Daoy (cell line): Measurements from ENCODE around the gene SLAMF9. TPM values are rescaled to one million over a fixed set of nuclear protein-coding genes. Genes with fewer than 3 reads are reported as not detected.
"Not testable (repeated sequence)": the region's sequence is repeated elsewhere in the genome, so short reads cannot be mapped to it uniquely, and the experiment has no call there.

Experiments used
- DNase-seq: peaks from one replicate; pipeline ENCODE4 v3.0.0-alpha.2; 2015; ENCODE audit warnings: low read depth
- total RNA-seq: library from RNA; depleted of rRNA; stranded (reverse); fragments of >200 nt; shearing (Covaris generic); gene quantifications from 2 replicates; pipeline ENCODE4 v1.2.3, GENCODE V29; 2014

SLAMF9 gene
- total RNA-seq, 1 experiment from 2014 or later: not detected

DNA sequence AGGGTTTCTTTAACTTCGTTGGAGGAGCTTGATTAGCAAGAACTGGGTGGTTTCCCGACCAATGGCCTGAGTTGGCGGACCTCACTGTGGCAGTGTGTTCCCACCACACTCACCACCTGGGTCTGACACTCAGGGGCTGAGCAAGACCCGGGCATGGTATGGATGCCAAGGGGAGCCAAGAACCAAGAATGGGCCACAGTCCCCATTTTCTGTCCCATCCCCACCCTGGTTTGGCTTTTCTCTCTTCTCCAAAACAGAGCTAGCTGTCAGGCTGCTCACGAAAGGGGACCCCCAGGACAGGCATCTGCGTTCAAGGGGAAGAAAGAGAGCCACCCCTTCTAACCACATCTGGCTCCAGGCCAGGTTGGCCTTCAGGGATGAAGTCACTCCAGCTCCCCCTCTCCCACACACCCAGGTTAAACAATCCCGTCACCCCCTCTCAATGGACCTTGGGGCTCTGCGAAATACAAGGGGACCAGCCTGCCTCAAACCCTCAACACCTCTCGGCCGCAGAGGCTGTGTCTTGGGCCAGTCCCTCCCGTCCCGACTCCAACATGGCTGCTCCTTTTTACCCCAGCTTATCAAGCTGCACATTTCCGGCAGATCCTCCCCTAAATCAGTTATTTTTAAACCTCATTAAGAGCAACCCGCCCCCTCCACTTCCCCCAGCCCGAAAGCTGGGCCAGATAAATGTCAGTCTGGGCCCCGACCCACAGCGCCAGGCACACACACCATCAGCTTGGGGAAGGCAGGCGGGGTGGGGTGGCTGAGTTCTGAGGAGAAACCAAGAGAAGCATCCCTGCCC is 32.1 kb downstream of the SLAMF9 start:
- peak; percentile 90 for DNase-seq

DNA sequence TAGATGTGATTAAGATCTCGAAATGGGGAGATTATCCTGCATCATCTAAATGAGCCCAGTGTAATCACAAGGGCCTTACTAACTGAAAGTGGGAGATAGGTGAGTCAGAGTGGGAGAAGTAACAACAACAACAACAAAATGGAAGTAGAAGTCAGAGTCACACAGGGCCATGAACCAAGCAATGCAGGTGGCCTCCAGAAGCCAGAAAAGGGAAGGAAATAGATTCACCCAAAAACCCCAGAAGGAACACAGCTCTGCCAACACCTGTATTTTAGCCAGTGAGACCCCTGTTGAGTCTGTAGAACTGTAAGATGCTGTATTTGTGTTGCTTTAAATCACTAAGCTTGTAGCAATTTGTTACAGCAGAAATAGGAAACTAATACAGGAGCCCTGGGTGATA is 32.8 kb downstream of the SLAMF9 start:
- DNase-seq: peak; percentile 42

DNA sequence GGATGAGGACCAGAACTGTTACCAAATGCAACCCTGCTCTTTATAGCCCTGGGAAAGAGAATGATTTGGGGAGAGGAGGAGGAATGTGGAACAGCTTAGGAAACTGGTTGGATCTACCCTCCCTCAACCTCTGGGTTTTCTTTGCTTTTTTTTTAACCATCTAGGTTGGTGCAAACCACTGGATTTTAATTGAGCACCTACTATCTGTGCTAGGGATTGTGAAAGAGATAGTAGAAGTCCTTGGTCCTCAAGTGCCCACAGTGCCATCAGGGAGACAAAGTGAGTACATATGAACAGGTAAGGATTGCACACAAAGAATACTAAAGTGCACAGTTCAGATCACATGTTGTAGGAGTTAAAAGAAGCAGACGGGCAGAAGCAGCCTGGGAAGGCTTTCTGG is 33.4 kb downstream of the SLAMF9 start:
- DNase-seq: no peak

DNA sequence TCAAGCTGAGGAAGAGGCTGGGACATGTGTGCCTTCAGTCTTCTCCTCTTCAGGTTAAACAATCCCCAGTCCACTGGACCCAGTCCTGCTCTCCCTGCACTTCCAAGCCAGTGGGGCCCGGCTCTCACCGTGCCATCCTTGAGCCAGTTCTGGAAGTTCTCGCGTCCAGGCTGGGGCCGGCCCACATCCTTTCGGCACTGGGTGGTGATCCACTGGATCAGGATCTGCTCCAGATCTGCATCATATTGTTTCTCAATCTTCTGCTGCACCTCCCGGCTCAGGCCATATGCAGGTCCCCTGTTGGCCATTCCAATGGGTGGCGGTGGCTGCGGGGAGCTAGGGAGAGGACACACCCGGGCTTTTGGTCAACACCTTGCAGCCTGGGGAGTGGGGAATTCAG is 33.8 kb downstream of the SLAMF9 start:
- DNase-seq: no peak

DNA sequence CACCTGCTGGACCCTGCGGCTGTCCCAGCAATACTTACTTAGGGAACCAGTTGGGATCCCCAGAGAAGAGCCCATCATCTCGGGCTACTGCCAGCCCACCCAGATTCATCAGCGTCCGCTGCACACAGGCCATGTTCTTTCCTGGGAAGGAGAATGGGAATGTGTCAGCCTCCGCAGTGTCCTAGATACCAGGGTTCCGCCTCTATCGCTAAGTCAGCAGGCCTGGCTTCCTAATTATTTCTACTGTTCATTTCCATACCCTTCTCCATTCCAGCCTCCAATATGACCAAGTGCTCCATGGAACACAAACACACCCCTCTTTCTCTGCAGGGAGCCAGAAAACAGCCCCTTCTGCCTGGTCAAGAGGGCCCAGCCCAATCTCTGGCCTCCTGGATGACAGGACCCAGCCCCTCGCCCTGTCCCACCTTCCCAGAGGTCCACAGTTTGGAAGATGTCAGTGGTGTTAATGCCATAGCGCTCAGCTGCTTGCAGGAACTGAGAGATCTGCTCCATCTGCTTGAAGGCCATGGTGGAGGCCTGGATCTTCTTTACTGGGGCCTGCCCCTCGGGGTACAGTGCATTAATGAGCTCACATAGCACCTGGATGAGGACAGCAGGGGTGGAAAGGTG is 34.7 kb downstream of the SLAMF9 start:
- no peak for DNase-seq

DNA sequence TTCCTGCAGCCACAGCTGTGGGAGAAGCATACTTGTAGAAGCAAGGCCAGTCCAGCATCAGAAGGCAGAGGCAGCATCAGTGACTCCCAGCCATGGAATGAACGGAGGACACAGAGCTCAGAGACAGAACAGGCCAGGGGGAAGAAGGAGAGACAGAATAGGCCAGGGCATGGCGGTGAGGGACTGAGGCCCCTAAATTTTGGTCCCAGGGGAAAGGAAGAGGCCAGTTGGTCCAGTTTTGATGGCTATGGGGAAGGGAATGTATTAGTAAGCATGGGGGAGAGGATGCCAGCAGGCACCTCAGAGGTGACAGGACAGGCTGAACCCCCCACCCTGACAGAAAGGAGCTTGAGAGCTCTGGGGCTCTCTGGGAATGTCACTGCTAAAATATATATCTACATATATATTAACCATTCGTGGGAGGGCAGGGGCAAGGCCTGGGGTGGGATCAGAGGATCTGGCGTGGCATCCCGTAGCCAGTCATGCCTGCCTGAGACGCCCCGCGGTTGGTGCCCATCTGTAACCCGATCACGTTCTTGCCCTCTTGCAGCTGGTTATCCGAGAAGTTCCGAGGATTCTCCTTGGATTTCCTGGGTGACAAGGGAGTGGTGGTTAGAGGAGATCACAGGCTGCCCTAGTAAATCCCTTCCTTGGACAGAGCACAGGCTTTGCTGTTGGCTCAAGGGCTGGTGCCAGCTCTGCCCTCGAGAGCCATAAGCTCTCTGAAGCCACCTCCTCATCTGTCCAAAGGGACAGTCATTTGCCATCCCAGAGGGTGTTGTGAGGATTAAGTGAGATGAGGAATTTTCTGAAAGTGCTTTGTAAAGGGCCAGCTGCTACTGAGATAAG is 35.5 kb downstream of the SLAMF9 start:
- DNase-seq: no peak

DNA sequence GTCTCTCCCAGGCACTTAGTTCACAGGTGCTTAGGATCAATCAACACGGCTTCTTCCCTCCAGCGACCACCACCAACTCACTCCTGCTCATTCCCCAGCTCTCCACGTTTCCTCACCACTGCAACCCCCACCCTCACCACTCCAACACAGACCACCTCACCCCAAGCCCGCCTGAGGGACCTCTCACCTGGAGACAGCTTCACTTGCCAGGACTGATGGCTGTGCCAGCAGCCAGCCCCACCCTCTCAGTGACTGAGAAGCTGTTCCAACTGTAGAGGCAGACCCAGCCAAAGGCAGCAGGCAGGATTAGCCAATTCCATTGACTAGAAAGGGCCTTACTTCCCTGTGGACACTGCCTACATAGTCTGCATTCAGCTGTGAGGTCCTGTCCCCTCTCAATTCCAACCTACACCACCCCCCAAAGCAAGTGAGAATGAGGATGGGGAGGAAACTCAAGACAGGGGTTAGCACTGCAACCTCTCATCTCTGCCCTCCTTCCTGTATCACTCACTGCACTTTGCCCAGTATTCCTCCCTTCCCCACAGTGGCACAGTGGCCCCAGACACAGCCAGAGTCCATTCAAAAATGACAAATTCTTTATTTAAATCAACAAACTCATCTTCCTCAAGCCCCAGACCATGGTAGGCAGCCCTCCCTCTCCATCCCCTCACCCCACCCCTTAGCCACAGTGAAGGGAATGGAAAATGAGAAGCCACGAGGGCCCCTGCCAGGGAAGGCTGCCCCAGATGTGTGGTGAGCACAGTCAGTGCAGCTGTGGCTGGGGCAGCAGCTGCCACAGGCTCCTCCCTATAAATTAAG is 36.3 kb downstream of the SLAMF9 start:
- DNase-seq: peak; percentile 32

DNA sequence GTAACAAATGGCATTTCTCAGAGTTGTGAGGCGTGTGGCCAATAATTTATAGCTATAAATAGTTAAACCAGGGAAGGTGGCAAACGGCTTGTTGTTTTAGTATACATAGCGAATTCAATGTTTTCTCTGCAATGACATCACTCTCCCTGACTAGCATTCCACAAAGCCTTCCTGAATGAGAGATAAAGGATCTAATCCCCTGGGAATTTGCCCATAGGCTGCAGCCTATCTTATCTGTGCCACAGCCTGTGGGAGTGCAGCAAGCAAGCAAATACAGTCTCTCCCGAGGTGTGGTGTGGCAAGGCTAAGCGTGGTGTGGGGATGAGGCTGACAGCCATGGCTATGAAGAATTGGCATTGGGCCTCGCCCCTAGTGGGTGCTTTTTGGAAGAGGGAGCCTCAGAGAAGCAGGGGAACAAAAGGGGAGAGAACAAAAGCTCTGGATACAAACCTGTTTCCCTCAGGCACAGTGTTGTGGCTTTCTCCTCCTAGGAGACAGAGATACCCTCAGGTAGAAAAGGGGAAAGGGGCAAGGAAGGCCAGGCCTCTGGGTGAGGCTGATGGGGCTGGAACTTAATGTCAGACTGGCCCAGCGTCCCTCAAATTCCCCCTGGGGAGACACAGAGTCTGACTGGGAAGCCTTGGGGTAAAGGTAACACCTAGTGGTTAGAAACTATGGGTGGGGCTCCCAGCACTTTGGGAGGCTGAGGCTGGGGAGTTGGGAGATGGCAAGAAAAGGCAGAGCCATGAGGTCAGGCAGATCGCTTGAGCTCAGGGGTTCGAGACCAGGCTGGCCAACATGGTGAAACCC is 37.6 kb downstream of the SLAMF9 start:
- DNase-seq: peak; percentile 95

DNA sequence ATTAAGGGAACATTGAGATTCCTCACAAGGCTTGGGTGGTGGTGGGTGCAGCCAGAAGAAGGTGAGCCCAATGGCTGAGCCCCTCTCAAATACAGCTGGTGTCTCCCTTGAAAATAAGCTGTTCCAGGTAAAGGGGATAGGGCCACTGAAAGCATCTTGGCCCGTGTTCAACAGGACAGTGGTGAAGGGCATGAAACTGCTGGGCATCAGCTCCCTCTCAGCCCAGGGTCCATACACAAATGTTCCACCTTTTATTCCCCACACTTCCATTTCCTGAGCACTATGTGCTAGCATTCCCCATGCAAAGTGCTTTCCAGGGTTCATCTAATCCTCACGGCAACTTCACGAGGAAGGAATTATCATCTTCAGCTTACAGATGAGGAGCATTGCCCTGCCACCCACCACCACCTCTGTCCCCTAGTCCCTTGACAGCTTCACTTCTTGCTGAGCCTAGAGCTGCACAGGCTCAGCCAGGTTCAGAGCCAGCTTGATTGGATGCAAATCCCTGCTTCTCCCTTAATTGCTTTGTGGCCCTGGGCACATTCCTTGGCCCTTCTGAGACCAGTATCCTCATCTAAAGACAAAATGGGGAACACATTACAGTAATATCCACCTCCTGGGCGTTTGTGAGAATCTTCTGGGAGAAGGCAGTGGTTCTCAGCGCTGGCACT is 38.3 kb downstream of the SLAMF9 start:
- no peak for DNase-seq

DNA sequence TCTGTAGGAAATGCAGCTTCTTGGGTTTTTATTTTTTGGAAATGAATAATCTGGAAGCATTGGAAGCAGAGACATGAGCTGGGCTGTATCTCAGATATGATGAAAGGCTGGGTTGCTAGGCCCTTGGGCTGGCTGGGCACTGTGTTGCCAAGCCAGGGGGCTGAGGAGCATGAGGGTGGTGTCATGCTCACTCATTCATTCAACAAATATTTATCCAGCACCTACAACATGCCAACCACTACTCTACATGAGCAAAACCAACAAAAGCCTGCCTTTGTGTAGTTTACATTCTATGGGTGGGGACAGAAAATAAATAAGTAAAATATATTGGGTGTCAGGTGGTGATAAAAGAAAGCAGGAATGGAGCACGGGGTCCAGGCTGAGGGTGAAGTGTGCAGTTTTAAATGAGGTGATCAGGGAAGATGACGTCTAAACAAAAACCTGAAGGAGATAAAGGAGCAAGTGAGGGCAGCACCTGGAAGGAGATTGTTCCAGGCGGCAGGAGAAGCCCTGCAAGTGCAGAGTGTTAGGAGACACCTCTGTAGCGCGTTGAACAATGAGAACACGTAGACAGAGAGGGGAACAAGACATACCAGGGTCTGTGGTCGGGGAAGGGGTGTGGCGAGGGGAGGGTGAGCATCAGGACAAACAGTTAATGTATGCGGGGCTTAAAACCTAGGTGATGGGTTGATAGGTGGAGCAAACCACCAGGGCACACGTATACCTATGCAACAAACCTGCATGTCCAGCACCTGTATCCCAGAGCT is 39.6 kb downstream of the SLAMF9 start:
- DNase-seq: no peak

DNA sequence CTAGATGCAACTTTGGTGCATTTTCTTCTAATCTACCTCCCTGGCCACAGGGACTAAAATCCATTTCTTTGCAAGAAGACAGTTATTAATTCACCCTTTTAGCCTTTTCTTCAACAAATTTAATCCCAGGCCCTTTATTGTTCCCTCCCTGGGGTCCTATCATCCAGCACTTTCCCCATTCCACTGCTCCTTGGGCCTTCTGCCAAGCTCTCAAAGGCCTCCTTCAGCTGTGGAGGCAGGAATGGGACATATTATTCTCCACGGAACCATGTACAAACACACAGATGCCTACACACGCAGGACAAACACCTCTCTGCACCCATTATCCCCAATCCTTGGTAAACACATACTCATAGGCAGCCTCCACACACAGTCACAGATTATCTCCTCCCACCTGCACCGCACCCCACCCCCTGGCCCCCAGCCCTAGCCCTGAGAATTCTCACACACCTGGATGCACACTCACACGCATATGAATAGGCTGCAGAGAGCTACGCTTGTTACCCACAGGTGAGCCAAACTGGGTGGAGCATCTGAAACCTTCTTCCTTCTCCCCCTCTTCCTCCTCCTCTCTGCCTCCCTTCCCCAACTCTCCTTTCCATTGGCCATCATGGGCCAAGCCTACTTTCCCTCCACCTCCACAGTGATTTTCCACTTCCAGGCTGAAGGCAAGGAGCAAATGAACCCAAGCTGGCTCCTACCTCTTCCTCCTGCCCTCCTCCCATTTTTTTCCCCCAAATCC is 40.4 kb downstream of the SLAMF9 start:
- no peak for DNase-seq

DNA sequence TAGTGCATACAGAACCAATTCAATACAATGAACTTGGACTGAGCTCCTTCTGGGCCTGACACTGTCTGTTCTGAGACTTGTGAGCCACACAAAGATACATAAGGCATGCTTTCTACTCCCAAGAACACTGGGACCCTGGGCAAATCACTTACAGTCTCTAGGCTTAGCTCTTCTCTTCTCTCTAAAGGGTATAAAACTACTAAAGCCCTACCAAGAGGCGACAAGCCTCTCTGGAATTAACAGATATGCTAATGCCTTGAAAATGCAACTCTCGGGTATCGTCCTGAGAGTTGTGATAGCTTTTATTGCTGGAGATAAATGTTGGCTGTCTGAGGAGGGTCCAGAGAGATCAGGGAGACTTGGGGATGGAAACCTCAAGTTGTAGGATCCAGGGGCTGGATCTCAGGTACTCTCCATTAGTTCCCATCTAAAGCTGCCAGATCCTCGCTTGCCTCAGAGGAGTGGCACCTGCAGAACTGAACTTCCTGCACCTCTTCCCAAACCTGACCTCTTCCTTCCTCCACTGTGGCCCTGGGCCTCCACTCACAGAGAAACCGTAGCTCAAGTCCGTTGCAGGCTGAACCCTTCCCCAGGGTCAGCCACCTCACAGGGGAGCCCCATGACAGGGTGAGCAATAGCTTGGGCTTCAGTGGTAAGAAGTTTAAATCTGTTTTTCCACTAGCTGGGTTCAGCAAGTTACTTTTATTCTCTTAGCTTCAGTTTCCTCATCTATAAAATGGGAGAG is 42.5 kb downstream of the SLAMF9 start:
- DNase-seq: no peak

DNA sequence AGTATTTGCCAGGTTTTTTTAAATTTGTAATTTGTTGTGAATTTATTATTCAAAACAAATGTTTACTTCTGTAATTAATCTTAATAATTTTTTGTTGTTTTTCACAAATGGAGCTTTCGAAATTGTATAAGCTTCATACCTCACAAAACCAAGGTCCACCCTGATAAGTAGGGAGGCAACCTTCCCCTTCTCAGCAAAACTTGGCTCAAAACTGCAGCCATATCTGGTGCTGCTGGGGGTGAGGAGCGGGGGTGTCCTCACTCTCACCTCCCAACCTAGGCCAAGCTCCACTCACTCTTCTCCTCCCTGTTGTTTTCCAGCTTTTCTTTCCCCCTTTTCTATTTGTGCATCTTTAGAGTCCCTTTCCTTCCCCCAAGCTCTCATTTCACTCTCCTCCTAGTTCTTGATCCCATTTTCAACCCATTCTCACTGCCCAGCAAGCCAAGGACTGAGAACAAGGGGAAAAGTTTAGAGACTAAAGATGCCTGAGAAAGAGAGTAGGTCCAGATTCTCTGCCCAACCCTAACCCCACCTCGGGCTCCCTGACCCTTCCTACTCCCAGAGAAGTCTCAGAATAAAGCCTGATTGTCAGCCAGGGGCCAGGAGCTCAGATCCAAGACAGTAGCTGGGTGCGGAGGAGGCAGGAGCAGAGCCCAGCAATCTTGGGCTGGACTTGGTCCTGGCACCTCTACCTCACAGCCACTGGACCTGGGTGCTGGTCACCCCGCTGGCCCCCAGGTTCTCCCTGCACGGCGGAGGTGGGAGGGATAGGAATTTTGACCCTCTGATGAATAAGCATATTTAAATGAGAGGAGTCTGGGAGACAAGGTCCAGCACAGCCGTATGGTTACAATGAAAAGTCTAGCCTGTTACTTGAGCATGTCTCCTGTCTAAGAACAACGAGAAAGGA is 45.8 kb downstream of the SLAMF9 start:
- no peak for DNase-seq

DNA sequence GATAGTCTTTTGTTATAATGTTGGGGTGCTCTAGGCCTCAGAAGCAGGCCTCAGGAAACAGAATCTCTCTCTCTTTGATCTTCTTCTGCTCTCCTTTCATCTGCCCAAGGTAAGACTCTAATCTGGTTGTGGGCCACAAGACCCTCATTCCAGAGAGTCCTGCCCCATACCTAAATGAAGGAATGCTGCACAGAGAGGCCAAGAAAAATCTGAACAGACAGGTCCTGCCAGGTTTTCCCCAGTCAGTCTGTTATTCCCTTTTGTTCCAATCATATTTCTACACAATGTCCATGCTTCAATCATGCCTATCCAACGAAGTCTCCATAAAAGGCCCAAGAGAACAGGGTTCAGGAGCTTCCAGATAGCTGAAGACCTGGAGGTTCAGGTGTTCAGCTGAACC is 47.1 kb downstream of the SLAMF9 start:
- no peak for DNase-seq

DNA sequence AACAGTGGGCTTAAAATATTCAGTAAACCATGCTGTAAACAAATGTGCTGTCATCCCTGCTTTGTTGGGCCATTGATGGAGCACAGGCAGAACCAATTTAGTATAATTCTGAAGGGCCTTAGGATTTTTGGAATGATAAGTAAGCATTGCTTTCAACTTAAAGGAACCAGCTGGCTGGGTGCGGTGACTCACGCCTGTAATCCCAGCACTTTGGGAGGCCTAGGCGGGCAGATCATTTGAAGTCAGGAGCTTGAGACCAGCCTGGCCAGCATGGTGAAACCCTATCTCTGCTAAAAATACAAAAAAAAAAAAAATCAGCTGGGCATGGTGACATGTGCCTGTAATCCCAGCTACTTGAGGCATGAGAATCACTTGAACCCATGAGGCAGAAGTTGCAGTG is 50.0 kb downstream of the SLAMF9 start:
- DNase-seq: not testable (repeated sequence)

DNA sequence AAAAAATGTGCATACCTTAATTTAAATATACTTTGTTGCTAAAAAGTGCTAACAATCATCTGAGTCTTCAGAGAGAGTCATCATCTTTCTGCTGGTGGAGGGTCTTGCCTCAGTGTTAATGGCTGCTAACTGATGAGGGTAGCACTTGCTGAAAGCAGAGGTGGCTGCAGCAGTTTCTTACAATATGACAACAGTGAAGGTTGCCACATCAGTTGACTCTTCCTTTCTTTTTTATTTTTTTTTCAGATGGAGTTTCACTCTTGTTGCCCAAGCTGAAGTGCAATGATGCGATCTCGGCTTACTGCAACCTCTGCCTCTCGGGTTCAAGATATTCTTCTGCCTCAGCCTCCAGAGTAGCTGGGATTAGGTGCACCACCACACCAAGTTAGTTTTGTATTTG is 51.5 kb downstream of the SLAMF9 start:
- DNase-seq: no peak
